Upper lobe of left lung (tissue), 6 donors: Measurements from ENCODE around the gene LRIG3. TPM values are rescaled to one million over a fixed set of nuclear protein-coding genes. Genes with fewer than 3 reads are reported as not detected.

Experiments
- ATAC-seq, 2 donors: fragments of 200-7000 bp; cut with Tn5 transposase; one replicate each; pipeline ENCODE4 v1.9.1; 2022; ENCODE audit warnings: mild to moderate bottlenecking in 2 of 2, moderate library complexity in 2 of 2; ENCODE audit not compliant: low FRiP score in 2 of 2
- DNase-seq, 2 donors: peaks; one replicate each; pipeline ENCODE4 v3.0.0-alpha.2; 2019 to 2020
- H3K27ac ChIP-seq, 4 donors: fragments of 200-600 bp; sonication (generic); one replicate each; pipeline ENCODE4 v1.5.1; 2016 to 2019
- H3K27me3 ChIP-seq, 4 donors: fragments of 200-600 bp; sonication (generic); one replicate each; pipeline ENCODE4 v1.5.1; 2017 to 2019
- H3K36me3 ChIP-seq, 4 donors: fragments of 200-600 bp; sonication (generic); one replicate each; pipeline ENCODE4 v1.5.1; 2016 to 2019
- H3K4me1 ChIP-seq, 4 donors: fragments of 200-600 bp; sonication (generic); one replicate each; pipeline ENCODE4 v1.5.1; 2018 to 2019
- H3K4me3 ChIP-seq, 4 donors: fragments of 200-600 bp; sonication (generic); one replicate each; pipeline ENCODE4 v1.5.1; 2017 to 2019; ENCODE audit warnings: mild to moderate bottlenecking in 2 of 4, moderate library complexity in 1 of 4
- H3K9me3 ChIP-seq, 4 donors: fragments of 200-600 bp; sonication (generic); one replicate each; pipeline ENCODE4 v1.5.1; 2018 to 2019
- CTCF ChIP-seq, 6 experiments: fragments of 450-650 bp in 4 of 6; fragments of 200-600 bp in 2 of 6; sonication (generic) in 2 of 6; IDR thresholded peaks; one replicate each; pipeline ENCODE4 v1.5.1; 2016 to 2019; ENCODE audit warnings: antibody characterized with exemption in 6 of 6
- EP300 ChIP-seq, 4 donors: sonication (generic); formaldehyde crosslinking; IDR thresholded peaks; one replicate each; pipeline ENCODE4 v1.5.1; 2017; ENCODE audit warnings: antibody characterized with exemption in 4 of 4, control low read depth in 2 of 4
- POLR2A ChIP-seq, 4 donors: fragments of 450-650 bp; IDR thresholded peaks; one replicate each; pipeline ENCODE4 v1.5.1; 2016 to 2017; ENCODE audit warnings: antibody characterized with exemption in 4 of 4, mild to moderate bottlenecking in 2 of 4
- POLR2AphosphoS5 ChIP-seq, 2 donors: sonication (generic); formaldehyde crosslinking; IDR thresholded peaks; one replicate each; pipeline ENCODE4 v1.5.1; 2017; ENCODE audit warnings: antibody characterized with exemption in 2 of 2
- WGBS, 2 donors: methylation state at CpG; one replicate each; pipeline ENCODE4 v1.1.5; 2017 to 2018; 5-methylcytosine and 5-hydroxymethylcytosine counted together
- total RNA-seq, 6 donors: library from RNA; depleted of rRNA in 4 of 6; stranded (reverse); fragments of >200 nt in 4 of 6; gene quantifications; one replicate each; pipeline versions ENCODE4 v1.1.0 to v1.2.1, GENCODE V29; 2016 to 2021
- donor health status: DM: no; HTN: no; CAD: no; lungs with moderate emphysema.
- donor health status: DM: no; HTN: yes; CAD: no; lungs with severe emphysema.

Gene LRIG3
- total RNA-seq: 10 to 100 TPM; 18.3 to 91.8 (median 33.1) TPM

GRCh38 chr12:58920102-58920960, at the start of gene LRIG3:
Gene LRIG3 (minus strand): TSS chr12:58920504. CDS start chr12:58920235, 269 bp downstream.
- H3K9me3 ChIP-seq: no peaks in the 10 kb centered on the region
- H3K36me3 ChIP-seq: no peaks in the 10 kb centered on the region
- DNase-seq (peak; percentile 88 to 97), ATAC-seq (peak; percentile 95)
- no peaks in the 10 kb centered on the region for H3K27me3 ChIP-seq
- TF ChIP-seq POLR2AphosphoS5 (IDR thresholded peaks at IDR 0.05) (peak in 1 of 2 donors; percentile 64), CTCF (IDR thresholded peaks at IDR 0.05) (peak in 4 of 6 experiments; percentile 26 to 55 (median 31)), POLR2A (IDR thresholded peaks at IDR 0.05) (peak in 3 of 4 donors; percentile 18 to 70 (median 32)), EP300 (IDR thresholded peaks at IDR 0.05) (no peak)
- H3K27ac ChIP-seq: peak within 1 kb of the TSS; percentile 89 to 93 (median 91)
- 0 to 1% methylated on average over 23 to 77 of the region's 80 CpGs for WGBS, 2 donors
- H3K4me1 ChIP-seq: peaks cover 0 to 23% (median 7%) of the 10 kb centered on the region in 4 donors
- peak within 1 kb of the TSS; percentile 64 to 92 (median 80) for H3K4me3 ChIP-seq

GRCh38 chr12:58969237-58969636, 48.9 kb upstream of the LRIG3 start:
- Histone ChIP-seq H3K36me3 (no peaks in the 10 kb centered on the region), H3K9me3 (no peaks in the 10 kb centered on the region), H3K27ac (no peak overlapping the region), H3K4me1 (no peaks in the 10 kb centered on the region), H3K27me3 (no peaks in the 10 kb centered on the region), H3K4me3 (no peak overlapping the region)
- no peak for DNase-seq
- TF ChIP-seq POLR2AphosphoS5 (IDR thresholded peaks at IDR 0.05) (no peak), CTCF (IDR thresholded peaks at IDR 0.05) (no peak), EP300 (IDR thresholded peaks at IDR 0.05) (no peak), POLR2A (IDR thresholded peaks at IDR 0.05) (no peak)
- WGBS, 2 donors: 82 to 86% methylated on average over 2 of the region's 2 CpGs
- ATAC-seq: no peak

- H3K4me1 ChIP-seq: no peaks in the 10 kb centered on the region
- H3K36me3 ChIP-seq: no peaks in the 10 kb centered on the region
- no peaks in the 10 kb centered on the region for H3K27me3 ChIP-seq
- DNase-seq: no peak
- H3K27ac ChIP-seq: no peak overlapping the region
- no peak for ATAC-seq
- no peak for TF ChIP-seq POLR2A (IDR thresholded peaks at IDR 0.05)
- TF ChIP-seq CTCF (IDR thresholded peaks at IDR 0.05): no peak
- TF ChIP-seq POLR2AphosphoS5 (IDR thresholded peaks at IDR 0.05): no peak
- TF ChIP-seq EP300 (IDR thresholded peaks at IDR 0.05): no peak
- H3K9me3 ChIP-seq: no peaks in the 10 kb centered on the region
- 85 to 87% methylated on average over 4 of the region's 4 CpGs for WGBS, 2 donors
- H3K4me3 ChIP-seq: no peak overlapping the region
Measured at GRCh38 chr12:58967561-58967960, 47.3 kb upstream of the LRIG3 start.

- WGBS, 2 donors: 94 to 96% methylated on average over 2 of the region's 2 CpGs
- TF ChIP-seq POLR2A (IDR thresholded peaks at IDR 0.05) (no peak), POLR2AphosphoS5 (IDR thresholded peaks at IDR 0.05) (no peak), EP300 (IDR thresholded peaks at IDR 0.05) (no peak), CTCF (IDR thresholded peaks at IDR 0.05) (no peak)
- DNase-seq (no peak), ATAC-seq (no peak)
- Histone ChIP-seq H3K4me3 (no peak overlapping the region), H3K36me3 (no peaks in the 10 kb centered on the region), H3K27ac (no peak overlapping the region), H3K4me1 (no peaks in the 10 kb centered on the region), H3K27me3 (no peaks in the 10 kb centered on the region), H3K9me3 (no peaks in the 10 kb centered on the region)
Measured at GRCh38 chr12:58966939-58967338, 46.6 kb upstream of the LRIG3 start.
